ENCODE measurements around the gene ZNF672.

DNA sequence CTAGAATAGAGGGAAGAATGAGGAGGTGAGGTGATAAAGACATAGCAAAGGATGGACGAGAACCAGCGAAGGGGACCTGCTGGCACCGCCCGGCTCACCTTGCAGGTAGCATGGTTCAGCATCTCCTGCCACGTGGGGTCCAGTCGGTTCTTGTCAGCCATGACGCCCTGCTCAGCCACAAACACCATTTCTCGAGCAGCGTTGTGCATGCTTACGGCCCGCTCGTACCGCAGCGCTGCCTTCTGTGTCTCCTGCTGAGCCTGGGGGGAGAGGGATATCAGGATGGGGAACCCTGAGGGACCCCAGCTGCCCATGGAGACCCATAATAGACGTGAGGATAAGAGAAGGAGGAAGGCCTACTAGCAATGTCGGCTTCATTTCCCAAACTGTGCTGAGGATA is 23.7 kb upstream of the ZNF672 start:
- TF ChIP-seq, protein P1, sequence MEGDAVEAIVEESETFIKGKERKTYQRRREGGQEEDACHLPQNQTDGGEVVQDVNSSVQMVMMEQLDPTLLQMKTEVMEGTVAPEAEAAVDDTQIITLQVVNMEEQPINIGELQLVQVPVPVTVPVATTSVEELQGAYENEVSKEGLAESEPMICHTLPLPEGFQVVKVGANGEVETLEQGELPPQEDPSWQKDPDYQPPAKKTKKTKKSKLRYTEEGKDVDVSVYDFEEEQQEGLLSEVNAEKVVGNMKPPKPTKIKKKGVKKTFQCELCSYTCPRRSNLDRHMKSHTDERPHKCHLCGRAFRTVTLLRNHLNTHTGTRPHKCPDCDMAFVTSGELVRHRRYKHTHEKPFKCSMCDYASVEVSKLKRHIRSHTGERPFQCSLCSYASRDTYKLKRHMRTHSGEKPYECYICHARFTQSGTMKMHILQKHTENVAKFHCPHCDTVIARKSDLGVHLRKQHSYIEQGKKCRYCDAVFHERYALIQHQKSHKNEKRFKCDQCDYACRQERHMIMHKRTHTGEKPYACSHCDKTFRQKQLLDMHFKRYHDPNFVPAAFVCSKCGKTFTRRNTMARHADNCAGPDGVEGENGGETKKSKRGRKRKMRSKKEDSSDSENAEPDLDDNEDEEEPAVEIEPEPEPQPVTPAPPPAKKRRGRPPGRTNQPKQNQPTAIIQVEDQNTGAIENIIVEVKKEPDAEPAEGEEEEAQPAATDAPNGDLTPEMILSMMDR (IDR thresholded peaks at IDR 0.05): no peak
- TF ChIP-seq POLR2AphosphoS5 (IDR thresholded peaks at IDR 0.05): no peak

Measured in prostate gland (tissue), 2 donors.